ENCODE results near the gene PSMD11.

Gene PSMD11

GRCh38 chr17:32471652-32472051, 27.3 kb downstream of the PSMD11 start:
- Histone ChIP-seq H3K9ac (ENCODE audit: low read length) (no peak overlapping the region), H3K27me3 (ENCODE audit: control insufficient read depth, insufficient read depth, low read length) (no peaks in the 10 kb centered on the region), H3K27ac (ENCODE audit: low read depth, low read length) (no peak overlapping the region), H3K4me1 (ENCODE audit: control insufficient read depth, insufficient read depth, low read length) (no peaks in the 10 kb centered on the region), H3K4me3 (ENCODE audit: low read length) (no peak overlapping the region), H3K36me3 (ENCODE audit: control insufficient read depth, insufficient read depth, low read length) (peaks cover 32% of the 10 kb centered on the region)

- H3K4me3 ChIP-seq (ENCODE audit: low read length): no peak overlapping the region
- H3K27ac ChIP-seq (ENCODE audit: low read depth, low read length): no peak overlapping the region
- no peaks in the 10 kb centered on the region for H3K27me3 ChIP-seq (ENCODE audit: control insufficient read depth, insufficient read depth, low read length)
- peaks cover 52% of the 10 kb centered on the region for H3K36me3 ChIP-seq (ENCODE audit: control insufficient read depth, insufficient read depth, low read length)
- H3K4me1 ChIP-seq (ENCODE audit: control insufficient read depth, insufficient read depth, low read length): no peaks in the 10 kb centered on the region
- H3K9ac ChIP-seq (ENCODE audit: low read length): no peak overlapping the region
These were observed 30.9 kb downstream of the PSMD11 start for GRCh38 chr17:32475258-32475657.

DNA sequence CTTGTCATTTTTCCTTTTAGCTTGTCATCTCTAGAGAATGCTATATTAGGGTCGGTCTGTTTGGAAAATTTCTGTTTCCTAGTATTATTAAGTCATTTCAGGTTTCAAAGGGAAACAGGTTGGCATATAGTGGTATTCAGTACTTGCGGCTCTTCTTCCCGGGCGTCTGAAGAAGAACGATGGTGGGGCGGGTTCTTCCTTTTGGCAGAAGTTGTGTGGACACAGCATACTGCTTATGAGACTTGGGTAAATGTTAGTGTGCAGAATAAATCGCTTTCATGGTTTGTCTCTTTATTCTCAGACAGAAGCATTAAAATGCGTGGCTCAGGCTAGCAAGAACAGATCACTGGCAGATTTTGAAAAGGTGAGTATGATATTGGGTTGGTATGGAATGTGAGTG, 32.9 kb downstream of the PSMD11 start:
- H3K27ac ChIP-seq (ENCODE audit: low read depth, low read length): no peak overlapping the region
- no peak overlapping the region for H3K9ac ChIP-seq (ENCODE audit: low read length)
- no peaks in the 10 kb centered on the region for H3K4me1 ChIP-seq (ENCODE audit: control insufficient read depth, insufficient read depth, low read length)
- no peak overlapping the region for H3K4me3 ChIP-seq (ENCODE audit: low read length)
- peaks cover 55% of the 10 kb centered on the region for H3K36me3 ChIP-seq (ENCODE audit: control insufficient read depth, insufficient read depth, low read length)
- no peaks in the 10 kb centered on the region for H3K27me3 ChIP-seq (ENCODE audit: control insufficient read depth, insufficient read depth, low read length)

DNA sequence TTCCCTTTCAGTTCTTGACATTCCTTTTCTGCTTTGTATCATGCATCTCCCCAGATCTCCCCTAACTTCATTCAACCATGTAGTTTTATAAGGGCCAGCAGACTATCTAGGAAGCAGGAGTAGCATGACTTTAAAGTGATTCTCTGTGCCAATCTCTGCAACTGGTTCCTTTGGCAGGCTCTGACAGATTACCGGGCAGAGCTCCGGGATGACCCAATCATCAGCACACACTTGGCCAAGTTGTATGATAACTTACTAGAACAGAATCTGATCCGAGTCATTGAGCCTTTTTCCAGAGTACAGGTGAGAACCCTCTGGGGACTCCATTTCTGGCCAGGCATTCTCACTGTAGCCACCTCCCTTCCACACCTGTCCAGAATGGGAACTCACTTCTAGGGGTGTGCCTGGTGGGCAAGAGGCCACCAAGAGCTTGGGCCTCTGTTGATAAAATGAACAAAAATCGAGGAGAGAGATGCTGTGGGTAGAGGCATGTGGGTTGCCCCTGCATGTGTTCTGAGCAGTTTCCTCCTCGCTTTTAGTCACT, 34.8 kb downstream of the PSMD11 start:
- Histone ChIP-seq H3K4me3 (ENCODE audit: low read length) (no peak overlapping the region), H3K27ac (ENCODE audit: low read depth, low read length) (no peak overlapping the region), H3K27me3 (ENCODE audit: control insufficient read depth, insufficient read depth, low read length) (no peaks in the 10 kb centered on the region), H3K9ac (ENCODE audit: low read length) (no peak overlapping the region), H3K36me3 (ENCODE audit: control insufficient read depth, insufficient read depth, low read length) (peaks cover 52% of the 10 kb centered on the region), H3K4me1 (ENCODE audit: control insufficient read depth, insufficient read depth, low read length) (peaks cover 2% of the 10 kb centered on the region)

- Histone ChIP-seq H3K36me3 (ENCODE audit: control insufficient read depth, insufficient read depth, low read length) (peaks cover 39% of the 10 kb centered on the region), H3K4me1 (ENCODE audit: control insufficient read depth, insufficient read depth, low read length) (peaks cover 2% of the 10 kb centered on the region), H3K4me3 (ENCODE audit: low read length) (no peak overlapping the region), H3K27me3 (ENCODE audit: control insufficient read depth, insufficient read depth, low read length) (no peaks in the 10 kb centered on the region), H3K27ac (ENCODE audit: low read depth, low read length) (no peak overlapping the region), H3K9ac (ENCODE audit: low read length) (no peak overlapping the region)
These were observed 36.9 kb downstream of the PSMD11 start for GRCh38 chr17:32481193-32481592.

DNA sequence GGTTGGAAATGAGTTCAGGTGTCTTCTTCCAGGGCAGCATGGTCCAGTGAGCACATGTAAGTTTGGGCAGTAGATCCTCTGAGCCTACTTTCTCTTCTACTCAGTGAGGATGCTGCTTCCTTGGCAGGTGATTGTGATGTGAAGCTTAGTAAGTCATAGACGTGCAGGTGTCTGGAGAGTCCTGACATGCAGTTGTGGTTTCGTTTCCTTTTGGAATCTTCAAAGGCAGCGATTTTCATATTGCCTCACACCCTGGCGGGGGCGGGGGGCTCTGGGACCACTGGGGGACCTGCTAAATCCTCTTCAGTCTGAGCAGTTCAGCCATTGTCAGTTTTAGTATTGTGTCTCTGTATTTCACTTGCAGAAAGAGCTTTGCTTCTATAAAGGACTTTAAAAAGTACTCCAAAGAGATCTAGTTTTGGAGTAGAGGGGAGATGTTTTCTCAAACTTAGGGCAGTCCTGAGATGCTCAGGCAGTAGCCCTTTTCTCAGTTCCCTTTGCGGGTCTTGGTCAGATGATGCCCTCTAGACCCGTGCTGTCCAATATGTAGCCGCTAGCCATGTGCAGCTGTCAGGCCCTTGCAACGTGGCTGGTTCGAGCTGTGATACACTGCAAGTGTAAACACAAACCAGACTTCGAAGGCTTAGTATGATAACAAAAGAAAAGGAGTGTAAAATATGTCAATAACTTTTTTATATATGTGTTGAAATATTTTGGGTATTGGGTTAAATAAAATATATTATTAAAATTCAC, 38.4 kb downstream of the PSMD11 start:
- Histone ChIP-seq H3K36me3 (ENCODE audit: control insufficient read depth, insufficient read depth, low read length) (peaks cover 27% of the 10 kb centered on the region), H3K4me1 (ENCODE audit: control insufficient read depth, insufficient read depth, low read length) (peaks cover 6% of the 10 kb centered on the region), H3K27me3 (ENCODE audit: control insufficient read depth, insufficient read depth, low read length) (no peaks in the 10 kb centered on the region), H3K27ac (ENCODE audit: low read depth, low read length) (no peak overlapping the region), H3K4me3 (ENCODE audit: low read length) (no peak overlapping the region), H3K9ac (ENCODE audit: low read length) (no peak overlapping the region)

DNA sequence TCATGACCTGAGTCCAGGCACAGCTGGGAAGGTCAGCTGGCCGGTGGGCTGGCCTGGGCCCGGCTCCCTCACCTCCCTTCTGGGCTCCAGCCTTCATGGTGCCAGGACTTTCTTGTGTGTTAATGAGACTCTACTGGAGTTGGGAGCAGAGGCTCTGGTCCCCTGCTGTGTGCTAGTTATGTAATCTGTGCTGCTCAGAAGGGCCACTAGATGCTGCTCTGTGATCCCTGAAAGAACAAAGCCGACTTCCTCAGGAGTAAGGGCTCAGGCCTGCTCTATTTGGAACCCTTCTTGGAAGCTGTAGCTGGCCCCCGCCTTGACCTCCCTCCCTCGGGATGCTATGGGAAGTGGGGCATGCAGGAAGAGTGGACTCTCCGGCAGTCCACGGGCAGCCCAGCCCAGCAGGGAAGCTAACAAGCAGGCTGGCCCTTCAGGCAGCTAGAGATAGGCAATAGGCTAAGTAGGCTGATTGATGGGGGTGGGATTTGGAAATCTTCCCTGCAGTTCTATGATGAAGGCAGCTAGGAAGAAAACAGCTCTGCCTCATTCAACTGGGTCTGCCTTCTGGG, 39.2 kb downstream of the PSMD11 start:
- Histone ChIP-seq H3K27me3 (ENCODE audit: control insufficient read depth, insufficient read depth, low read length) (no peaks in the 10 kb centered on the region), H3K27ac (ENCODE audit: low read depth, low read length) (no peak overlapping the region), H3K4me3 (ENCODE audit: low read length) (peak overlapping the region; percentile 5), H3K36me3 (ENCODE audit: control insufficient read depth, insufficient read depth, low read length) (peaks cover 21% of the 10 kb centered on the region), H3K4me1 (ENCODE audit: control insufficient read depth, insufficient read depth, low read length) (peaks cover 6% of the 10 kb centered on the region), H3K9ac (ENCODE audit: low read length) (no peak overlapping the region)

GRCh38 chr17:32484041-32484461, 39.7 kb downstream of the PSMD11 start:
- Histone ChIP-seq H3K4me1 (ENCODE audit: control insufficient read depth, insufficient read depth, low read length) (peaks cover 6% of the 10 kb centered on the region), H3K27me3 (ENCODE audit: control insufficient read depth, insufficient read depth, low read length) (no peaks in the 10 kb centered on the region), H3K27ac (ENCODE audit: low read depth, low read length) (peak overlapping the region; percentile 1), H3K36me3 (ENCODE audit: control insufficient read depth, insufficient read depth, low read length) (peaks cover 19% of the 10 kb centered on the region), H3K9ac (ENCODE audit: low read length) (no peak overlapping the region), H3K4me3 (ENCODE audit: low read length) (no peak overlapping the region)

- Histone ChIP-seq H3K36me3 (ENCODE audit: control insufficient read depth, insufficient read depth, low read length) (peaks cover 14% of the 10 kb centered on the region), H3K4me3 (ENCODE audit: low read length) (no peak overlapping the region), H3K9ac (ENCODE audit: low read length) (no peak overlapping the region), H3K27me3 (ENCODE audit: control insufficient read depth, insufficient read depth, low read length) (no peaks in the 10 kb centered on the region), H3K27ac (ENCODE audit: low read depth, low read length) (no peak overlapping the region), H3K4me1 (ENCODE audit: control insufficient read depth, insufficient read depth, low read length) (peaks cover 6% of the 10 kb centered on the region)
These were observed 40.3 kb downstream of the PSMD11 start for GRCh38 chr17:32484628-32485027.

DNA sequence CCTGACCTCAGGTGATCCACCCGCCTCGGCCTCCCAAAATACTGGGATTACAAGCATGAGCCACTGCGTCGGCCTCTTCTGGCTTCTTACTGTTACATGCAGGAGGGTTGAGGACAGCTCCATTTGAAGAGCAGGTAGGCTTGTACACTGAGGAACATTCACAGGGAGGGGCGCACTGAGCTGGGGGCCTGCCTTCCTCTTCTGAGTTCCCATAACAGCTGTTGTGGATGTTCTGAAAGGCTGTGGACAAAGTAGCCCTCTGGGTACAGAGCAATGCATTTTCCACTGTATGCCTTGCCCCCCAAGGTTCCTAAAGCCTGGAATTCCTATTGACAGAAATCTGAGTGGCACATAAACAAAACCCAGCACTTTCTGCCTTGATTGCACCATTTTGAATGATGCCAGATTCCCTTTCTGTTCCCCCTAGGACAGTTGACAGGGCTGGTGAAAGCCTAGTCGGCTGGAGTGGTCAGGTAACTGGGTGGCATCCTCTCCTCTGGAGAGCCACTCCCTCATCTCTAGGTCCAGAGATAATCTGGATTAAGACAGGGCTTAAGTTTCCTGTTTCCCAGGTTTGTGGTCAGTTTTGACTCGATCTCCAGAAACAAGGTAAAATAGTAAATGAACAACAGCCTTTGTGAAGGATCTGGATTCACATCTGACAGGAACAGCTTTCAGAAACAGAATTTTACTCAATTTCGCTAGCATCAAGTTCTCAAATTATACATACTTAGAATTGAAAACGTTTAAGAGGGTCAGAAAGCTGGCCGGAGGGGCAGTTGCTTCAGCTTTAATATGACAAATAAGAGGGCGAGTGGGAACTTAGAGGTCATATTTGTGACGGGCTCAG, 41.2 kb downstream of the PSMD11 start:
- peaks cover 7% of the 10 kb centered on the region for H3K36me3 ChIP-seq (ENCODE audit: control insufficient read depth, insufficient read depth, low read length)
- no peaks in the 10 kb centered on the region for H3K27me3 ChIP-seq (ENCODE audit: control insufficient read depth, insufficient read depth, low read length)
- peaks cover 6% of the 10 kb centered on the region for H3K4me1 ChIP-seq (ENCODE audit: control insufficient read depth, insufficient read depth, low read length)
- peak overlapping the region; percentile 59 for H3K27ac ChIP-seq (ENCODE audit: low read depth, low read length)
- H3K4me3 ChIP-seq (ENCODE audit: low read length): peak overlapping the region; percentile 63
- no peak overlapping the region for H3K9ac ChIP-seq (ENCODE audit: low read length)

DNA sequence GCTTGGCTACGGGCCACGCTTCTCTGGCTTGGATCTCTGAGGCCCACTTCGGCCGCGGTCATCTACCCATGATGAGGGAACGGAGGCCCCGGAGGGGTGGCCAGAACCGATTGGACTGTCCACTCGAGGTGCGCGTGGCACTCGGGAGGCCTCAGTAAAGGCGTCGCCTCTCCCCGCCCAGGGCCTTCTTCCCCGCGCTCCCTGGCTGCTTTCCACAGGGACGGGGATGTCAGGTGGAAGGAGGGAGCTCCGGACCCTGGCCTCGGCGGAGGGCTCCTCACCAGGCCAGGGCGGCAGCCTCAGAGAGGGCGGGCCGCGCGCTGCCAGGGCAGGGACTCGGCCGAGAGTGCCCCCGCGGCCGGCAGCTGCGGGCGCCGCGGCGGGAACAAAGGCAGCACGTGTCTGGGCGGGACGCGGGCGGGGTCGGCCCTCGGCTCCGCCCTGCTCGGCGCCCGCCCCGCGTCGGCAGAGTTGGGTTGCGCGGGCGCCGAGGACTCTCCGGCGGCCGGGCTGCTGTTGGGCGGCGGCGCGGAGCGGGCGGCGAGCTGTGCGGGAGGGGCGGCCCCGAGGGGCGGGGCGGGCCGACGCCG, 41.9 kb downstream of the PSMD11 start:
- H3K9ac ChIP-seq (ENCODE audit: low read length): no peak overlapping the region
- no peaks in the 10 kb centered on the region for H3K27me3 ChIP-seq (ENCODE audit: control insufficient read depth, insufficient read depth, low read length)
- peak overlapping the region; percentile 59 for H3K27ac ChIP-seq (ENCODE audit: low read depth, low read length)
- H3K4me1 ChIP-seq (ENCODE audit: control insufficient read depth, insufficient read depth, low read length): peaks cover 6% of the 10 kb centered on the region
- peak overlapping the region; percentile 63 for H3K4me3 ChIP-seq (ENCODE audit: low read length)
- H3K36me3 ChIP-seq (ENCODE audit: control insufficient read depth, insufficient read depth, low read length): peaks cover 5% of the 10 kb centered on the region
